ENCODE measurements around the gene CAST. TPM values are rescaled to one million over a fixed set of nuclear protein-coding genes. Genes with fewer than 3 reads are reported as not detected.
"Not testable (repeated sequence)": the region's sequence is repeated elsewhere in the genome, so short reads cannot be mapped to it uniquely, and the experiment has no call there.

The CAST gene, protein sequence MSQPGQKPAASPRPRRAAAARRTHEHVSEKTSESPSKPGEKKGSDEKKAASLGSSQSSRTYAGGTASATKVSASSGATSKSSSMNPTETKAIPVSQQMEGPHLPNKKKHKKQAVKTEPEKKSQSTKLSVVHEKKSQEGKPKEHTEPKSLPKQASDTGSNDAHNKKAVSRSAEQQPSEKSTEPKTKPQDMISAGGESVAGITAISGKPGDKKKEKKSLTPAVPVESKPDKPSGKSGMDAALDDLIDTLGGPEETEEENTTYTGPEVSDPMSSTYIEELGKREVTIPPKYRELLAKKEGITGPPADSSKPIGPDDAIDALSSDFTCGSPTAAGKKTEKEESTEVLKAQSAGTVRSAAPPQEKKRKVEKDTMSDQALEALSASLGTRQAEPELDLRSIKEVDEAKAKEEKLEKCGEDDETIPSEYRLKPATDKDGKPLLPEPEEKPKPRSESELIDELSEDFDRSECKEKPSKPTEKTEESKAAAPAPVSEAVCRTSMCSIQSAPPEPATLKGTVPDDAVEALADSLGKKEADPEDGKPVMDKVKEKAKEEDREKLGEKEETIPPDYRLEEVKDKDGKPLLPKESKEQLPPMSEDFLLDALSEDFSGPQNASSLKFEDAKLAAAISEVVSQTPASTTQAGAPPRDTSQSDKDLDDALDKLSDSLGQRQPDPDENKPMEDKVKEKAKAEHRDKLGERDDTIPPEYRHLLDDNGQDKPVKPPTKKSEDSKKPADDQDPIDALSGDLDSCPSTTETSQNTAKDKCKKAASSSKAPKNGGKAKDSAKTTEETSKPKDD
- 100 to 1,000 TPM; 445 to 594 (median 567) TPM for total RNA-seq
- 222 TPM for polyA plus RNA-seq
- long read RNA-seq, donor 1, full-length matches to known transcripts: 76 of 504 reads
- long read RNA-seq, donor 1, partial matches to known transcripts: 151 of 504 reads
- long read RNA-seq, donor 1, other reads (novel, unspliced or antisense): 277 of 504 reads
- long read RNA-seq, donor 2, partial matches to known transcripts: 30 of 280 reads
- long read RNA-seq, donor 2, other reads (novel, unspliced or antisense): 250 of 280 reads
- long read RNA-seq, donor 3, full-length matches to known transcripts: 157 of 589 reads
- long read RNA-seq, donor 3, partial matches to known transcripts: 230 of 589 reads
- long read RNA-seq, donor 3, other reads (novel, unspliced or antisense): 202 of 589 reads
- long read RNA-seq, donor 4, full-length matches to known transcripts: 136 of 338 reads
- long read RNA-seq, donor 4, partial matches to known transcripts: 59 of 338 reads
- long read RNA-seq, donor 4, other reads (novel, unspliced or antisense): 143 of 338 reads

DNA sequence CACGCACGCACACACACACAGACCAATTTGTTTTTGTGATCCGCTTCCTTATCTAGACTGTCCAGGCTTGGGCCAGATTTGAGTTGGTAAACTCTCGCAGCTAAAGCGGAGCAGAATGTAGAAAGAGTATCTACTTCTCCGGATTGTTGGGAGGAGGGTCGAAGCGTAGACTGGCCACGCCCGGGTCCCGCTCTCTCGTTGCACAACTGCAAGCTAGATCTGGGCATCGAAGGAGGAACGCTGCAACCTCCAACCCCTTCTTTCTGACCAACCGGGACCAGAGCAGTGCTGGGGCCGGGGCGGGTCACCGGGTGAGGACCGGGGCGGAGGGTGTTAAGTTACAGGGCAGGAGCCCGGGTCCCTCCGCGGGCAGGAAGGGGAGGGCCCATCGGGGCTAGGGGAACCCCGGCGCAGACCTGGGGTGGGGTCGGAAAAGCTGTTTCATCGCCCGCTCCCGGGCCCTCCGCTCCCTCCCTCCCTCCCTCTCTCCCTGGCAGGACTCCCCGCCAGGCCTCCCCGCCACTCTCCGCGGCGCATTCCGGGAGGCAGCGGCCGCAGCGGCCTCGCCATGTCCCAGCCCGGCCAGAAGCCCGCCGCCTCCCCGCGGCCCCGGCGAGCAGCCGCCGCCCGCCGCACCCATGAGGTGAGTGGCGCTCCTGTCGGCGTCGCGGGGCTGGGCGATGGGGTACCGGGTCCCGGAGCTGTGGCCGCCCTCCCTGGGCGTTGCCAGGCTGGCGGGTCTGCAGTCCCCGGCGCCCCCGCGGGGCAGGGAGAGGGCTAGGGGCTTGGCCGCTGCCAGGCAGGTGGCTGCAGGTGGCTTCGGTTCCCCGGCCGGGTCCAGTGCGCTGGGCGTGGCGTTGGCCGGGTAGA lies at the start of gene CAST:
TSS of gene CAST (plus strand) at position 522 of the 870 bp plus-strand sequence. CDS start at position 569, 47 bp downstream.
- under 1% methylated on average over 75 of the region's 75 CpGs for WGBS
- ATAC-seq: peak; percentile 92
- H3K9me3 ChIP-seq (ENCODE audit: control insufficient read depth, low read length): no peaks in the 10 kb centered on the region
- peak; percentile 96 to 98 (median 98) for DNase-seq
- H3K27ac ChIP-seq (ENCODE audit: low read length): peak within 1 kb of the TSS; percentile 96
- no peaks in the 10 kb centered on the region for H3K4me1 ChIP-seq (ENCODE audit: control insufficient read depth, insufficient read depth, low read length)
- peak within 1 kb of the TSS; percentile 78 for H3K4me3 ChIP-seq (ENCODE audit: low read length)
- intact Hi-C loops (cut with DNase I): loop anchor here in 1 of 4 donors (5.0 kb wide), 1 partner anchor 40 kb away; no protein-coding TSS in a partner anchor
- H3K27me3 ChIP-seq (ENCODE audit: control insufficient read depth, insufficient read depth): no peaks in the 10 kb centered on the region

DNA sequence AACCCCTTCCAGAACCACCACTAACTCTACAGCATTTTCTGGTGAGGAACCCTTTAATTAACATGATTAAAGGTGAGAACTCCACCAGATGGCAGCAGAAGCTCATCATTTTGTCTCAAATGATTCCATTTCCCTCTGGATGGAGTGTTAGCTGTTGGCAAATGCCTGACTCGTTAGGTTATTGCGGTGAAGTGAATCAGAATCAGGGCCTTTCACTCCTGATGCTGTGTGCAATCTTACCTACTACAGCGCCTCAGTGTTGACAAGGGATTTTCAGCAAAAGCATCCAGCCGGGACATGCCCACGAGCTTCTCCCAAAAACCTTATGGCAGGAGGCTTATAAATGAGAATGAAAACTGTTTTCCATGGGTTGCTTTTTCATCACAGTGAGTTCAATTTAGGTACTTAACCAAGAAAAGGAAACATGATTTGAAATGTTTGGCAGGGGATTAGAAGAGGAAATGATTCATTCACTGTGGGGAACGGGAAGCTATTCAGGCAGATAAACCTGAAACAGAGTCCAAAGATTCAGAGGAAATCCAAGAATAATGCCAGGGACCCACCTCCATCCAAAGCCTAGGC lies 48.0 kb upstream of the CAST start:
- H3K9me3 ChIP-seq (ENCODE audit: control insufficient read depth, low read length): no peaks in the 10 kb centered on the region
- peak; percentile 80 to 94 for ATAC-seq
- H3K27ac ChIP-seq (ENCODE audit: low read length): peak overlapping the region; percentile 19
- peaks cover 4% of the 10 kb centered on the region for H3K4me1 ChIP-seq (ENCODE audit: control insufficient read depth, insufficient read depth, low read length)
- H3K27me3 ChIP-seq (ENCODE audit: control insufficient read depth, insufficient read depth): no peaks in the 10 kb centered on the region
- WGBS: 18% methylated on average over 6 of the region's 6 CpGs
- intact Hi-C loops (cut with DNase I): loop anchor here (10.0 kb wide), 3 partner anchors 71 to 551 kb away; no protein-coding TSS in a partner anchor
- DNase-seq: peak in 2 of 3 donors; percentile 41
- no peak overlapping the region for H3K4me3 ChIP-seq (ENCODE audit: low read length)

DNA sequence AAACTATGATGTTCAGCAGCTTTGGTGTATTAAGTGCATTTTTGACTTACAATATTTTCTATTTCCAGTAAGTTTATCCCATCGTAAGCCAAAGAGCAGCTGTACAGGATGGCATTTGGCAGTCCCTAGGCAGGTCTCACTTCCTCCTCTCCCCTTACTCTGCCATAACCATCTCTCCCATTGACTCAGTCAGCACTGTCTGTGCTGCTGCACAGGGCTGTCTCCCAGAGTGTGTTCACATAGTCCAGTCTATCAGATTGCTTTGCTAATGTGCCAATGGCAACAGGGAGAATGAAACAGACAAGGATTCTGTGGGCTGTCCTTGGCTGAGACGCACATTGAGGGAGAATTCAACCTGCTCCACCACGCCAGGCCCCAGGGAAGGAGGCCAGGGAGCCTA lies 47.0 kb upstream of the CAST start:
- WGBS: 72% methylated on average over 3 of the region's 3 CpGs
- H3K4me3 ChIP-seq (ENCODE audit: low read length): no peak overlapping the region
- no peaks in the 10 kb centered on the region for H3K9me3 ChIP-seq (ENCODE audit: control insufficient read depth, low read length)
- ATAC-seq (peak; percentile 60 to 80), DNase-seq (peak; percentile 16 to 48 (median 25))
- no peaks in the 10 kb centered on the region for H3K27me3 ChIP-seq (ENCODE audit: control insufficient read depth, insufficient read depth)
- peaks cover 4% of the 10 kb centered on the region for H3K4me1 ChIP-seq (ENCODE audit: control insufficient read depth, insufficient read depth, low read length)
- intact Hi-C loops (cut with DNase I): loop anchor here (10.0 kb wide), 3 partner anchors 70 to 550 kb away; no protein-coding TSS in a partner anchor
- peak overlapping the region; percentile 32 for H3K27ac ChIP-seq (ENCODE audit: low read length)

DNA sequence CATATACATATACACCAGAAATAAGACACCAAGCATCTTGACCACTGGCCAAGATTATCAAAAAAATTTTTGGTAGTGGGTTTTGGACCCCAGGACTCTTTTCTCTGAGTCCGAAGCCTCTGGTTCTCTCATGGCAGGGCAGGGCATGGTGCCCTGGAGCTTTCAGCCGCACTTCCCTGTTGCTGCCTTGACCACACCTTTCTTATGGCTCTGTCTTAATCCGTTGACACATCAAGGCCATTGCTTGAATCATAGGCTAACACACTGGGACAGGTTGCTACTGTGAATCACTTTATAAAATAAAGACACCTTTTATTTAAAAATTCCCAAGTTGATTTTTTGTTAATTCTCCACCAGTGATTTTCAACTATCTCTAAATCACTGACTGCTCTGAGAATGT lies 45.4 kb upstream of the CAST start:
- ATAC-seq (no peak), DNase-seq (peak in 1 of 3 donors; percentile 46)
- Histone ChIP-seq H3K4me1 (ENCODE audit: control insufficient read depth, insufficient read depth, low read length) (peaks cover 4% of the 10 kb centered on the region), H3K27me3 (ENCODE audit: control insufficient read depth, insufficient read depth) (no peaks in the 10 kb centered on the region), H3K27ac (ENCODE audit: low read length) (no peak overlapping the region), H3K9me3 (ENCODE audit: control insufficient read depth, low read length) (no peaks in the 10 kb centered on the region), H3K4me3 (ENCODE audit: low read length) (no peak overlapping the region)
- 92% methylated on average over 3 of the region's 3 CpGs for WGBS
- intact Hi-C loops (cut with DNase I): loop anchor here (10.0 kb wide), 3 partner anchors 68 to 548 kb away; no protein-coding TSS in a partner anchor

DNA sequence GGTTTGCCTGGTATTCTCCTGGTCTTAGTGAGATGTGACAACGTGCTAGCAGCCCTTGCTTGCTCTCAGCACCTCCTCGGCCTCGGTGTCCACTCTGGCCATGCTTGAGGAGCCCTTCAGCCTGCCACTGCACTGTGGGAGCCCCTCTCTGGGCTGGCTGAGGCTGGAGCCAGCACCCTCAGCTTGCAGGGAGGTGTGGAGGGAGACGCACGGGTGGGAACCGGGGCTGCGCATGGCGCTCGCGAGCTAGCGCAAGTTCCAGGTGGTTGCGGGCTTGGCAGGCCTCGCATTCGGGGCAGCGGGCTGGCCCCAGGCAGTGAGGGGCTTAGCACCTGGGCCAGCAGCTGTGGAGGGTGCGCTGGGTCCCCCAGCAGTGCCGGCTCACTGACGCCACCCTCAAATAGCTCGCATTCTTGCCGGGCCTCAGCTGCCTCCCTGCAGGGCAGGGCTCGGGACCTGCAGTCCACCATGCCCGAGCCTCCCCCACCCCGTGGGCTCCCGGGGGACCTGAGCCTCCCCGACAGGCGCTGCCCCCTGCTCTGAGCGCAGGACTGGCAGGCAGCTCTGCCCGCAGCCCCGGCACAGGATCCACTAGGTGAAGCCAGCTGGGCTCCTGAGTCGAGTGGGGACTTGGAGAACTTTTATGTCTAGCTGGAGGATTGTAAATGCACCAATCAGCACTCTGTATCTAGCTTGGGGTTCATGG lies 43.7 kb upstream of the CAST start:
- not testable (repeated sequence) for H3K4me3 ChIP-seq (ENCODE audit: low read length); H3K9me3 ChIP-seq (ENCODE audit: control insufficient read depth, low read length); H3K27ac ChIP-seq (ENCODE audit: low read length); H3K27me3 ChIP-seq (ENCODE audit: control insufficient read depth, insufficient read depth); ATAC-seq; H3K4me1 ChIP-seq (ENCODE audit: control insufficient read depth, insufficient read depth, low read length)
- WGBS: 97% methylated on average over 30 of the region's 30 CpGs
- intact Hi-C loops (cut with DNase I): loop anchor here (10.0 kb wide), 3 partner anchors 66 to 546 kb away; no protein-coding TSS in a partner anchor
- peak in 2 of 3 donors; percentile 42 for DNase-seq

DNA sequence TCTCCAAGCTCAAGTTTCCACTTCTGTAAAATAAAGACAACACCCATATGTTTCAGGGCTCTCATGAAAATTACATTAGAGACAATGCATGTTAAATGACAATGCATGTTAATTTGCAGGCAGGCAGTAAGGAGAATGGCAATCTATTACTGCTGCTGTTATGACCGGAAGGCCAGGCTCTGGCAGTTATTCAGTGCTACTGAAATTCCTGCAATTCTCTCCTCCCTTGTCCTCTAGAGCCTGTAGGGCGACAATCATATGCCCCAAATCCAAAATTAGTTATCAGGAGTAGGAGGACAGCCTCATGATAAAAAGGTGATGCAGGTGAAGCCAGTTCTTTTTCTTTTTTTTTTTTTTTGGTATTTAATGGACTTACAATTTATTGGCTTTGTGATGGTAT lies 42.2 kb upstream of the CAST start:
- DNase-seq (no peak), ATAC-seq (no peak)
- Histone ChIP-seq H3K27me3 (ENCODE audit: control insufficient read depth, insufficient read depth) (no peaks in the 10 kb centered on the region), H3K27ac (ENCODE audit: low read length) (no peak overlapping the region), H3K4me3 (ENCODE audit: low read length) (no peak overlapping the region), H3K9me3 (ENCODE audit: control insufficient read depth, low read length) (no peaks in the 10 kb centered on the region), H3K4me1 (ENCODE audit: control insufficient read depth, insufficient read depth, low read length) (peaks cover 4% of the 10 kb centered on the region)
- 58% methylated on average over 2 of the region's 2 CpGs for WGBS
- intact Hi-C loops (cut with DNase I): loop anchor here (5.0 to 10.0 kb wide), 4 partner anchors 42 to 545 kb away; partner anchors contain the start of gene CAST (in 1 of the 4)

DNA sequence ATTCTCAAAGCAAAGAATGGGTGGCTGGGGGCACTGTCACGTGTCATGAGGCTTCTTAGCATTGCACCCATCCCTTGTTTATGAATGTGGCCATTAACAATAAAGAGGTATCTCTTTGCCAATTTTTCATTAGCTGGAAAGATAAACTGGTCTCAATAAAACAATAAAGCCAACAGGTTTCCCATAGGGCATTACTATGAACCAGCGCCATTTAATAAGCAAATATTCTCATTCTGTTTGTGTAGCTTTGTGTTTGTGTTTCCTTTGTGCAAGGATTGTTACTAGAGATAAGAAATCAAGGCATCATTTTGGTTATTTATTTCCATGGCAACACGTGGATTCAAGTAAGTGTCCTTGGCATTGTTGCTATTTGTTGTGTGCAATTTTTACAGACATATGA lies 37.6 kb upstream of the CAST start:
- H3K4me3 ChIP-seq (ENCODE audit: low read length): no peak overlapping the region
- ATAC-seq: no peak
- intact Hi-C loops (cut with DNase I): loop anchor here in 1 of 4 donors (5.0 kb wide), 1 partner anchor 38 kb away; the partner anchor contains the start of gene CAST

DNA sequence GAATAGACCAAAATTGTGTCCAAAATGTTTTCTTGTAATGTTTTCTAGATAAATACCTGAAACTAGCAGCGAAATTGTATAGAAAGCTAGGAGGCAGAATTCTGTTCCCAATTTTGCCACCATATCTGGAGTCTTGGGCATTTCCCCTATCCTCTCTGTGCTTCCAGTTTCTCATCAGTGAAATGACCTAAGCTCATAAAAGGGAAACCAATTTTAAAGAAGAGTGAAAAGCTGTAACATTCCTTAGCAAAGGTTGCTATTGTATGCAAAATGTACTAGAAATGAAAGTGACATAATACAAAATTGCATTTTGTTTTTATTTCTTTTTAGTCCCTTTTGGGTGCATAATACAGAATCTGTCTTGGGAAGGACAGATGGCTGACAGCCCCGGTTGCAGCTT lies 36.8 kb upstream of the CAST start:
- Histone ChIP-seq H3K4me1 (ENCODE audit: control insufficient read depth, insufficient read depth, low read length) (peaks cover 8% of the 10 kb centered on the region), H3K27ac (ENCODE audit: low read length) (no peak overlapping the region), H3K4me3 (ENCODE audit: low read length) (no peak overlapping the region), H3K9me3 (ENCODE audit: control insufficient read depth, low read length) (no peaks in the 10 kb centered on the region), H3K27me3 (ENCODE audit: control insufficient read depth, insufficient read depth) (no peaks in the 10 kb centered on the region)
- DNase-seq (no peak), ATAC-seq (no peak)
- WGBS: 64% methylated on average over 2 of the region's 2 CpGs
- intact Hi-C loops (cut with DNase I): no loop called here

More for the DNA sequence above, 37.6 kb upstream of the CAST start:
- no peak for DNase-seq
- H3K9me3 ChIP-seq (ENCODE audit: control insufficient read depth, low read length): no peaks in the 10 kb centered on the region
- H3K4me1 ChIP-seq (ENCODE audit: control insufficient read depth, insufficient read depth, low read length): peaks cover 8% of the 10 kb centered on the region
- H3K27ac ChIP-seq (ENCODE audit: low read length): no peak overlapping the region
- 66% methylated on average over 3 of the region's 3 CpGs for WGBS
- H3K27me3 ChIP-seq (ENCODE audit: control insufficient read depth, insufficient read depth): no peaks in the 10 kb centered on the region

DNA sequence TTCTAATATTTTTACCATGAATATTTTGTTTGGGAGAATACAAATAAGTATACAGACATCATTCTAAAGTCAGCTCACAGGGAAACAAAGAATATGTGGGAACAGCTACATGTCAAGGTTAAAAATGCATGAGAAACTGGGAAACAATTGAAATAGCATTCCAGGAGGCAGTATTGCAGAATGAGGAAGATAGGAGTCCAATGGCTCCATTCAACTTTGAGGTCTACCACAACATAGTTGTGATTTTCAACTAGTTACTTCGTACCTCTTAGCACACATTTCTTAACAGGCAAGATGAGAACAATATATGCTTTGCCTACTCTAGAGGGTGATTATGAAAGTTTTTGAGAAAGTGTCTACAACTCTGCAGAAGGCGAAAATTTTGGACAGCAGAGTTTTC lies 35.2 kb upstream of the CAST start:
- Histone ChIP-seq H3K9me3 (ENCODE audit: control insufficient read depth, low read length) (no peaks in the 10 kb centered on the region), H3K27me3 (ENCODE audit: control insufficient read depth, insufficient read depth) (no peaks in the 10 kb centered on the region), H3K4me3 (ENCODE audit: low read length) (no peak overlapping the region), H3K27ac (ENCODE audit: low read length) (no peak overlapping the region), H3K4me1 (ENCODE audit: control insufficient read depth, insufficient read depth, low read length) (peaks cover 8% of the 10 kb centered on the region)
- DNase-seq: no peak
- no peak for ATAC-seq
- 92% methylated on average over 2 of the region's 2 CpGs for WGBS
- intact Hi-C loops (cut with DNase I): no loop called here

All from right cardiac atrium (tissue), 5 donors.